Loucy (cell line): Measurements from ENCODE around the gene PSAPL1.

Experiments used
- H2AFZ ChIP-seq: fragments of 200-600 bp; sonication (generic); 2 replicates; pipeline ENCODE4 v1.6.0; 2016; ENCODE audit warnings: antibody characterized with exemption, mild to moderate bottlenecking, low read length, moderate library complexity
- H3F3A ChIP-seq: fragments of 200-600 bp; 2 replicates; pipeline ENCODE4 v1.6.0; 2016; ENCODE audit warnings: antibody characterized with exemption, low read depth, mild to moderate bottlenecking
- H3K27me3 ChIP-seq: fragments of 200-600 bp; sonication (generic); 2 replicates; pipeline ENCODE4 v1.6.1; 2014; ENCODE audit warnings: low read length, mild to moderate bottlenecking; ENCODE audit not compliant: insufficient read depth, poor library complexity, severe bottlenecking
- H3K36me3 ChIP-seq: fragments of 200-600 bp; sonication (generic); 2 replicates; pipeline ENCODE4 v1.6.1; 2016; ENCODE audit warnings: low read length; ENCODE audit not compliant: insufficient read depth
- H3K4me1 ChIP-seq: fragments of 200-600 bp; sonication (generic); 2 replicates; pipeline ENCODE4 v1.5.1; 2014; ENCODE audit warnings: low read length, mild to moderate bottlenecking; ENCODE audit not compliant: insufficient read depth, poor library complexity, severe bottlenecking
- H3K4me2 ChIP-seq: fragments of 200-600 bp; sonication (generic); 2 replicates; pipeline ENCODE4 v1.6.0; 2014; ENCODE audit warnings: antibody characterized with exemption, low read length, low read depth, mild to moderate bottlenecking; ENCODE audit not compliant: poor library complexity, severe bottlenecking
- H3K4me3 ChIP-seq: fragments of 200-600 bp; sonication (generic); 2 replicates; pipeline ENCODE4 v1.5.1; 2014; ENCODE audit warnings: low read length, mild to moderate bottlenecking, mixed read lengths; ENCODE audit not compliant: poor library complexity, severe bottlenecking
- H3K79me2 ChIP-seq: fragments of 200-600 bp; sonication (generic); 2 replicates; pipeline ENCODE4 v1.6.1; 2014; ENCODE audit warnings: low read length; ENCODE audit not compliant: insufficient read depth
- H3K9ac ChIP-seq: fragments of 200-600 bp; sonication (generic); 2 replicates; pipeline ENCODE4 v1.6.0; 2014; ENCODE audit warnings: mild to moderate bottlenecking, low read depth, low read length, moderate library complexity; ENCODE audit not compliant: poor library complexity, severe bottlenecking
- H3K9me2 ChIP-seq: fragments of 200-600 bp; sonication (generic); replicated peaks from 2 replicates; pipeline ENCODE4 v1.6.1; 2016; ENCODE audit warnings: low read depth, low read length, mixed read lengths
- H3K9me3 ChIP-seq: fragments of 200-600 bp; sonication (generic); 2 replicates; pipeline ENCODE4 v1.6.1; 2014; ENCODE audit warnings: mild to moderate bottlenecking, antibody characterized with exemption, low read length, low read depth; ENCODE audit not compliant: insufficient read depth
- H4K20me1 ChIP-seq: fragments of 200-600 bp; sonication (generic); 2 replicates; pipeline ENCODE4 v1.6.0; 2014; ENCODE audit warnings: antibody characterized with exemption, low read length, mild to moderate bottlenecking; ENCODE audit not compliant: insufficient read depth, poor library complexity, severe bottlenecking
- CTCF ChIP-seq: fragments of 200-600 bp; sonication (generic); conservative IDR thresholded peaks from 2 replicates; pipeline ENCODE4 v1.5.1; 2014; ENCODE audit warnings: mild to moderate bottlenecking, antibody characterized with exemption, low read length
- EZH2phosphoT487 ChIP-seq: fragments of 200-600 bp; IDR thresholded peaks from 2 replicates; pipeline ENCODE4 v1.6.1; 2018; ENCODE audit warnings: antibody characterized with exemption, mild to moderate bottlenecking, moderate library complexity, borderline replicate concordance

PSAPL1 gene

DNA sequence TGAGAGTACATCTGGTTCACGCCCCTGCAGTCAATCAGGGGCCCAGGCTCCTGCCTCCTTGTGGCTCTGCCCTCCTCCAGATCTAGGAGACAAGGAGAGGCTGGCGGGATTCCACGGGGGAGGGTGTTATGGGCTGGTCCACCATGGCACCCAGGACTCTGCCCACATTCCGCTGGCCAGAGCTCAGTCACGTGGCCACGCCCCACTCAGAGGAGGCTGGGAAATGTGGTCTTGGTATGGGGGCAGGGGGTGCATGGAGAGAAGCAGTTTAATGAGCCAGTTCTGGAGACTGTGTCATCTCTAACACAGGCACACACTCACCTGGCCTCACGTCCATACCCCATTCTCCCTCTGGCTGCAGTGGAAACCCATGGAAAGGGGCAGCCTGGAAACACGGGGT is 31.5 kb upstream of the PSAPL1 start:
- no peaks in the 10 kb centered on the region for H3K4me1 ChIP-seq
- H3K9me2 ChIP-seq: no peaks in the 10 kb centered on the region
- no peaks in the 10 kb centered on the region for H3F3A ChIP-seq
- peaks cover 13% of the 10 kb centered on the region; the same call in 1 of the 2 replicates for H3K9me3 ChIP-seq
- no peak overlapping the region for H2AFZ ChIP-seq
- no peak overlapping the region for H3K4me2 ChIP-seq
- no peak for TF ChIP-seq EZH2phosphoT487
- TF ChIP-seq CTCF: no peak
- H3K9ac ChIP-seq: no peak overlapping the region
- H3K36me3 ChIP-seq: no peaks in the 10 kb centered on the region
- no peaks in the 10 kb centered on the region for H3K27me3 ChIP-seq
- H3K79me2 ChIP-seq: no peaks in the 10 kb centered on the region
- no peak overlapping the region for H3K4me3 ChIP-seq
- no peaks in the 10 kb centered on the region for H4K20me1 ChIP-seq

- H3K9ac ChIP-seq: no peak overlapping the region
- no peaks in the 10 kb centered on the region for H4K20me1 ChIP-seq
- no peak overlapping the region for H3K4me3 ChIP-seq
- no peaks in the 10 kb centered on the region for H3K36me3 ChIP-seq
- H3F3A ChIP-seq: no peaks in the 10 kb centered on the region
- no peak overlapping the region for H3K4me2 ChIP-seq
- no peaks in the 10 kb centered on the region for H3K79me2 ChIP-seq
- no peak for TF ChIP-seq CTCF
- TF ChIP-seq EZH2phosphoT487: no peak
- H3K27me3 ChIP-seq: no peaks in the 10 kb centered on the region
- peaks cover 13% of the 10 kb centered on the region; the same call in 1 of the 2 replicates for H3K9me3 ChIP-seq
- no peaks in the 10 kb centered on the region for H3K4me1 ChIP-seq
- H3K9me2 ChIP-seq: no peaks in the 10 kb centered on the region
- no peak overlapping the region for H2AFZ ChIP-seq
Observed at GRCh38 chr4:7465017-7465416, 30.3 kb upstream of the PSAPL1 start.

DNA sequence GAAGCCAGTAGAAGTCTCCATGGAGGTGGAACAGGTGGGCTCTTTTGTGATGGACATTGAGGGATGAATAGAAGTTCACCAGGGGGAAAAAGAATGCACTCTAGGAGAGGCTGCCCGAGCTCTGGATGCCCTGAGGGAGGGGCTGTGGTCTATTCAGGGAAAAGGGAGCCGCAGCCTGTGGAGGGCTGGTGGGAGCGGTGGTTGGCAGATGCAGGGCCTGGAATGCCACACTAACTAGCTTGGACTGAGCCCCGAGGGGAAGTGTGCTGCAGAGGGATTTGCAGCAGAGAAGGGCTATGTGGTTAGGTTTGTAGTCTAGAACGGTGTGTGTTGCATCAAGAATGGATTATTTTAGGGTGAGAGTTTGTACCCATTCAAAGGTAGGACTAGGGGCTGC is 29.5 kb upstream of the PSAPL1 start:
- no peak for TF ChIP-seq CTCF
- TF ChIP-seq EZH2phosphoT487: no peak
- H3K36me3 ChIP-seq: no peaks in the 10 kb centered on the region
- H3K27me3 ChIP-seq: no peaks in the 10 kb centered on the region
- H2AFZ ChIP-seq: no peak overlapping the region
- no peak overlapping the region for H3K4me2 ChIP-seq
- no peaks in the 10 kb centered on the region for H4K20me1 ChIP-seq
- H3F3A ChIP-seq: no peaks in the 10 kb centered on the region
- H3K79me2 ChIP-seq: no peaks in the 10 kb centered on the region
- no peak overlapping the region for H3K4me3 ChIP-seq
- H3K9me3 ChIP-seq: peaks cover 13% of the 10 kb centered on the region; the same call in 1 of the 2 replicates
- H3K9me2 ChIP-seq: no peaks in the 10 kb centered on the region
- no peak overlapping the region for H3K9ac ChIP-seq
- H3K4me1 ChIP-seq: no peaks in the 10 kb centered on the region
